Natural killer cell (primary cell): ENCODE results near the gene FGGY. TPM values are rescaled to one million over a fixed set of nuclear protein-coding genes. Genes with fewer than 3 reads are reported as not detected.

Source experiments
- ATAC-seq, 3 donors: fragments of 150-1000 bp in 2 of 3; fragments of 200-7000 bp in 1 of 3; cut with Tn5 transposase; 1 replicate in 1 of 3; 2 replicates in 2 of 3; pipeline ENCODE4 v1.10.0; 2021; ENCODE audit warnings: mild to moderate bottlenecking in 2 of 3, moderate library complexity in 2 of 3
- DNase-seq, 2 donors: peaks; one replicate each; pipeline versions ENCODE4 v3.0.0 to v3.0.0-alpha.2; 2013 to 2021; ENCODE audit warnings: mixed read lengths in 1 of 2
- H3K27ac ChIP-seq: one replicate; pipeline ENCODE4 v1.5.1; 2013; ENCODE audit warnings: mild to moderate bottlenecking, low read length
- H3K27me3 ChIP-seq: one replicate; pipeline ENCODE4 v1.6.1; 2013; ENCODE audit warnings: low read length; ENCODE audit not compliant: control insufficient read depth, insufficient read depth
- H3K36me3 ChIP-seq: one replicate; pipeline ENCODE4 v1.6.1; 2013; ENCODE audit warnings: low read length; ENCODE audit not compliant: control insufficient read depth, insufficient read depth
- H3K4me1 ChIP-seq: one replicate; pipeline ENCODE4 v1.6.1; 2013; ENCODE audit warnings: low read length; ENCODE audit not compliant: control insufficient read depth, insufficient read depth
- H3K4me3 ChIP-seq: one replicate; pipeline ENCODE4 v1.5.1; 2013; ENCODE audit warnings: low read length
- H3K9me3 ChIP-seq: one replicate; pipeline ENCODE4 v1.6.1; 2013; ENCODE audit warnings: low read length; ENCODE audit not compliant: control insufficient read depth, insufficient read depth
- H3K27ac Mint-ChIP-seq, 2 donors: one replicate each; pipeline ENCODE4 v1.8.0; 2022; ENCODE audit warnings: mild to moderate bottlenecking in 2 of 2, mixed read lengths in 2 of 2, moderate library complexity in 1 of 2
- H3K27me3 Mint-ChIP-seq, 2 donors: one replicate each; pipeline ENCODE4 v1.8.0; 2022; ENCODE audit warnings: low read depth in 2 of 2, mixed read lengths in 2 of 2
- H3K36me3 Mint-ChIP-seq: one replicate; pipeline ENCODE4 v1.8.0; 2022; ENCODE audit warnings: mixed read lengths
- H3K4me1 Mint-ChIP-seq, 2 donors: one replicate each; pipeline ENCODE4 v1.8.0; 2022; ENCODE audit warnings: mixed read lengths in 2 of 2
- H3K4me3 Mint-ChIP-seq: one replicate; pipeline ENCODE4 v1.8.0; 2022; ENCODE audit warnings: mild to moderate bottlenecking, moderate library complexity, mixed read lengths
- H3K9me3 Mint-ChIP-seq, 2 donors: one replicate each; pipeline ENCODE4 v1.8.0; 2022; ENCODE audit warnings: mixed read lengths in 2 of 2
- WGBS: methylation state at CpG from one replicate; pipeline ENCODE4 v1.1.7; 2013; ENCODE audit warnings: missing lambda C conversion rate; ENCODE audit not compliant: insufficient coverage; 5-methylcytosine and 5-hydroxymethylcytosine counted together
- intact Hi-C: fragments of 100-400 bp; cut with micrococcal nuclease; formaldehyde crosslinking; loops from one replicate; pipeline ENCODE4 v1.14.2; 2022
- total RNA-seq, 4 donors: library from RNA; stranded (reverse); fragments of 120-200 nt in 1 of 4; gene quantifications; one replicate each; pipeline versions ENCODE4 v1.2.3 to v1.2.4, GENCODE V29; 2013 to 2022
- TF ChIP-seq, protein P1 (sequence below): fragments of 200-600 bp; IDR thresholded peaks from one replicate; pipeline ENCODE4 v1.8.0; 2022; ENCODE audit warnings: antibody characterized with exemption

Gene FGGY
- total RNA-seq, 3 donors from 2014 or later (not counting 1 experiment from before 2014, with no cell fraction given), result 21.8 to 31.5 (median 21.8) TPM

DNA sequence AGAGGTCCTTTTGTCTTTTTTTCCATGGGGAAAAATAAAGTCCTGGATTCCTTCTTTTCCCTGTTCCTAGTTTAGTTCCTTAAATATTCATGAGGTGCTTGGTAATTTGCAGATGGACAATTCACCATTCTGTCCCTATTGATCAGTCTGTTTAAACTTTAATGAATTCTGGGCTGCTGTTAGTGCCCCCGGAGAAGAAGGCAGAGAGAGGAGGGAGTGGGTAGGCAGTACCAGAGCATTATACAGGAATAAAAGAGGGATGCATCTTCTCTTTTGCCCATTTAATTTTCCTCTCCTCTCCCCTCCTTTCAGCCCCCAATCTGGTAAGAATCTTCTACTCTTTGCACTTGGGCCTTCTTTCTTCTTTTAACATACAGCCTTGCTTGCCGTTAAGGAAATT is 25.9 kb downstream of the FGGY start:
- H3K27ac Mint-ChIP-seq, result no peak overlapping the region
- Histone ChIP-seq H3K9me3 (no peaks in the 10 kb centered on the region), H3K4me3 (no peak overlapping the region), H3K36me3 (no peaks in the 10 kb centered on the region), H3K27me3 (no peaks in the 10 kb centered on the region), H3K27ac (no peak overlapping the region), H3K4me1 (peaks cover 11% of the 10 kb centered on the region)
- H3K4me1 Mint-ChIP-seq, result peaks cover 28 to 29% of the 10 kb centered on the region in 2 donors
- 89% methylated on average over 1 of the region's 2 CpGs for WGBS
- intact Hi-C loops, result no loop called here
- peaks cover 4 to 7% of the 10 kb centered on the region in 2 donors for H3K27me3 Mint-ChIP-seq
- no peak overlapping the region for H3K4me3 Mint-ChIP-seq
- no peaks in the 10 kb centered on the region for H3K36me3 Mint-ChIP-seq
- TF ChIP-seq, protein P1, sequence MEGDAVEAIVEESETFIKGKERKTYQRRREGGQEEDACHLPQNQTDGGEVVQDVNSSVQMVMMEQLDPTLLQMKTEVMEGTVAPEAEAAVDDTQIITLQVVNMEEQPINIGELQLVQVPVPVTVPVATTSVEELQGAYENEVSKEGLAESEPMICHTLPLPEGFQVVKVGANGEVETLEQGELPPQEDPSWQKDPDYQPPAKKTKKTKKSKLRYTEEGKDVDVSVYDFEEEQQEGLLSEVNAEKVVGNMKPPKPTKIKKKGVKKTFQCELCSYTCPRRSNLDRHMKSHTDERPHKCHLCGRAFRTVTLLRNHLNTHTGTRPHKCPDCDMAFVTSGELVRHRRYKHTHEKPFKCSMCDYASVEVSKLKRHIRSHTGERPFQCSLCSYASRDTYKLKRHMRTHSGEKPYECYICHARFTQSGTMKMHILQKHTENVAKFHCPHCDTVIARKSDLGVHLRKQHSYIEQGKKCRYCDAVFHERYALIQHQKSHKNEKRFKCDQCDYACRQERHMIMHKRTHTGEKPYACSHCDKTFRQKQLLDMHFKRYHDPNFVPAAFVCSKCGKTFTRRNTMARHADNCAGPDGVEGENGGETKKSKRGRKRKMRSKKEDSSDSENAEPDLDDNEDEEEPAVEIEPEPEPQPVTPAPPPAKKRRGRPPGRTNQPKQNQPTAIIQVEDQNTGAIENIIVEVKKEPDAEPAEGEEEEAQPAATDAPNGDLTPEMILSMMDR, result no peak
- ATAC-seq (no peak), DNase-seq (no peak)
- no peaks in the 10 kb centered on the region for H3K9me3 Mint-ChIP-seq

- TF ChIP-seq, protein P1, result no peak
- Mint-ChIP-seq H3K27ac (no peak overlapping the region), H3K36me3 (no peaks in the 10 kb centered on the region), H3K9me3 (no peaks in the 10 kb centered on the region), H3K27me3 (peaks cover 4 to 7% of the 10 kb centered on the region in 2 donors), H3K4me1 (peaks cover 19 to 24% of the 10 kb centered on the region in 2 donors), H3K4me3 (no peak overlapping the region)
- 100% methylated on average over 3 of the region's 3 CpGs for WGBS
- ATAC-seq, result no peak
- H3K9me3 ChIP-seq, result no peaks in the 10 kb centered on the region
- no peaks in the 10 kb centered on the region for H3K36me3 ChIP-seq
- H3K27me3 ChIP-seq, result no peaks in the 10 kb centered on the region
- no peak overlapping the region for H3K4me3 ChIP-seq
- peaks cover 3% of the 10 kb centered on the region for H3K4me1 ChIP-seq
- DNase-seq, result no peak
- intact Hi-C loops, result no loop called here
- H3K27ac ChIP-seq, result no peak overlapping the region
Observed at GRCh38 chr1:59323879-59324278, 27.0 kb downstream of the FGGY start.

DNA sequence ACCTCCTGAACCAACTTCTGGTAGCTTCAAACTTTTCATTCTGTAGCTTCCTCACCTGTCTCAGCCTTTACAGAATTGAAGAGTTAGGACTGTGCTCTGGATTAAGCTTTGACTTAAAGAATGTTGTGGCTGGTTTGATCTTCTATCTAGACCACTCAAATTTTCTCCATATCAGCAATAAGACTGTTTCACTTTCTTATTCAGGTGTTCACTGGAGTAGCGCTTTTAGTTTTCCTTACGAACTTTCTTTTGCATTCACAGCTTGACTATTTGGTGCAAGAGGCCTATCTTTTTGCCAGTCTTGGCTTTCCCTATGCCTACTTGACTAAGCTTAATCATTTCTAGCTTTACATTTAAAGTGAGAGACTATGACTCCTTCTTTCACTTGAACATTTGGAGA is 31.5 kb downstream of the FGGY start:
- no peak for DNase-seq
- Histone ChIP-seq H3K27me3 (no peaks in the 10 kb centered on the region), H3K4me1 (no peaks in the 10 kb centered on the region), H3K9me3 (no peaks in the 10 kb centered on the region), H3K4me3 (no peak overlapping the region), H3K27ac (no peak overlapping the region), H3K36me3 (no peaks in the 10 kb centered on the region)
- Mint-ChIP-seq H3K36me3 (no peaks in the 10 kb centered on the region), H3K27ac (no peak overlapping the region), H3K4me1 (peaks cover 9 to 23% of the 10 kb centered on the region in 2 donors), H3K9me3 (no peaks in the 10 kb centered on the region), H3K27me3 (no peaks in the 10 kb centered on the region), H3K4me3 (no peak overlapping the region)
- WGBS, result 74% methylated on average over 2 of the region's 2 CpGs
- TF ChIP-seq, protein P1, result no peak
- ATAC-seq, result no peak
- intact Hi-C loops, result no loop called here

GRCh38 chr1:59329412-59330053 is 32.6 kb downstream of the FGGY start:
- TF ChIP-seq, protein P1, result no peak
- H3K4me1 Mint-ChIP-seq, result peaks cover 18 to 32% of the 10 kb centered on the region in 2 donors
- no peaks in the 10 kb centered on the region for H3K27me3 Mint-ChIP-seq
- over 99% methylated on average over 4 of the region's 4 CpGs for WGBS
- no peak overlapping the region for H3K4me3 ChIP-seq
- H3K27ac ChIP-seq, result no peak overlapping the region
- no peaks in the 10 kb centered on the region for H3K36me3 ChIP-seq
- intact Hi-C loops, result loop anchor here (5.0 kb wide), 1 partner anchor 37 kb away; no protein-coding TSS in a partner anchor
- H3K9me3 Mint-ChIP-seq, result no peaks in the 10 kb centered on the region
- ATAC-seq (no peak), DNase-seq (no peak)
- H3K4me3 Mint-ChIP-seq, result no peak overlapping the region
- peaks cover 10% of the 10 kb centered on the region for H3K4me1 ChIP-seq
- H3K27ac Mint-ChIP-seq, result no peak overlapping the region
- no peaks in the 10 kb centered on the region for H3K27me3 ChIP-seq
- H3K9me3 ChIP-seq, result no peaks in the 10 kb centered on the region
- no peaks in the 10 kb centered on the region for H3K36me3 Mint-ChIP-seq
